ELR (cell line): ENCODE data around the gene CCM2.

Experiments used
- DNase-seq: peaks from one replicate; pipeline ENCODE4 v3.0.0-alpha.2; 2015; ENCODE audit warnings: low read depth

Gene CCM2

DNA sequence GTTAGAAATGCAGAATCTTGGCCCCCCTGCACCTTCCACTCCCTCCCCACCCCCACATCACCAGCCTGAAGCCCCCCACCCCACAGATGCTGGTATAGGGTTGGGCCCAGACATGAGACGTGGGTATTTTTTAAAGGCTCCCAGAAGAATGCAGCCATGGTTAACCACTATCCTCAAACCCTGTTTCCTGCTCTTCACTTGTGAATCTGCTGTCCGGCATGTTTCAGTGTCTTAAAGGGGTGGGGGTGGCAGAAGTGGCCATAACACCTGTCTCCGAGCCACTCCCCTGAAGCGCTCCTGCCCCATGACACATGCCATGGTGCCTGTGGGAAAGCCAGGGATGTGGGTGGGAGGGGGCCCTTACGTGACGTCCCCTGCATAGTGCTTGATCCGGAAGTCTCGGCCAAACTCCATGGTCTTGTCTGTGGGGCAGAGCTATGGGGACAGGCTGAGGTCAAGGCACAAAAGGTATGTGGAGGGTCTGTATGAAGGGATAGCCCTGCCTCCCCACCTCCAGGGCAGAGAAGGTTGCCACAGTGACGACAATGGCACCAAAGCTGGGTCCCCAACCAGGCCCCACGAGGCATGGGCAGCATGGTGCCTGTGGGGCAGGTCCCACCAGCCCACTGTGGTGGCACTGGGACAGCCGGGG is 30.8 kb upstream of the CCM2 start:
- DNase-seq = no peak

DNA sequence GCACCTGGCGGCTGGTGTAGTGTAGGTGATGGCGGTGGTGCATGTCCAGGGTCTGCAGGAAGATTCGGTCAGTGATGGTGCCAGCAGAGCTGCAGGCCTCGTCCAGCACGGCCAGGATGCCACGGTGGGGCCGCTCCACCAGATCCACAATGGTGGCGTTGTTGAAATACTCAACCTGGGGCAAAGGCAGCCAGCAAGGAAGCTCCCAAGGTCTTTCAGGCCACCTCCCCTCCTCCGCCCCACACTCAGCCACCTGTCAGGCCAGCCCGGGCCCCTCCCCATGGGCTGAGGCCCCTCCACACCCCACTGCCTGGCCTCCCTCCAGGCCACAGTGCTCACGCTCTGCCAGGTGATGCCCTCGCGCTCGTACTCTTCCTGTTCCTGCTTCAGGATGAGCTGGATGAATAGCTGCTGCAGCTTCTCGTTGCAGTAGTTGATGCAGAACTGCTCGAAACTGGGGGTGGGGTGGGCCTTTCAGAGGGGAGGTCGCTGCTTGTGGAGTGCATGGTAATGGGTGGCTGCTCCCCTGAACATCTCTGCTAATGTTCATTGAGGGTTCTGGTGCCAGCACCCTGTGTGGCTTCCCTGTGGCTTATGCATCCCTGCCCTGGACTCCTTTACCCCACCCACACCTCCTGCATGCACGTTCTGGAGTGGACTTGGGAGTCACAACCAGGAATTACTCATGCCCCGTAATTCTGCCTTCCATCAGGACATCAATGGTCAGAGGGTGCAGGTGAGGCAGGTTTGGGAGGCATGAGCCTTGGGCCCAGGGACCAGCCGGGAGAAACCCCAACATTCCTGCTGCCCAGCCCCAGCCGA is 30.1 kb upstream of the CCM2 start:
- DNase-seq = no peak

DNA sequence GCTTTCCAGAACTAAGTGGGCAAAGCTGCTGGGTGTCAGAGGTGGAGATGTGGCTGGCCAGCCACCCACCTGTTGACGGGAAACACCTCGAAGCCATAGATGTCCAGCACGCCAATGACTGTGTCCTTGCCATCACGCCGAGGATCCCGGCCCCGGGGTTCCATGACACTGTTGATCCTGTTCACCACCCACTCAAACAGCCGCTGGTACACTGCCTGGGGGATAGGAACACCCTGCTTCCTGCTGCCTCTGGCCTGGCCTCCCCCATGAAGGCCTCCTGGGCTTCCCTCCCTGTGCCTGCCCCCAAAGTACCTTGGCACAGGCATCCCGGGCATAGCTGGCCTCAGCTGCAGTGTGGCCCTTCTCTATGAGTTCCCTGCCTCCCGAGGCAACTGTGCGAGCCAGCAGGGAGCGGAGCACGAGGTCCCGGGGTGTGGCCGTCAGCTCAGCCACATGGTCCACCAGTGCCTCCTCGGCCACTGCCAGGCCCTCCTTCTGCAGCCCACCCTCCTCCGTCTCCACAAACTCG is 29.4 kb upstream of the CCM2 start:
- no peak for DNase-seq

DNA sequence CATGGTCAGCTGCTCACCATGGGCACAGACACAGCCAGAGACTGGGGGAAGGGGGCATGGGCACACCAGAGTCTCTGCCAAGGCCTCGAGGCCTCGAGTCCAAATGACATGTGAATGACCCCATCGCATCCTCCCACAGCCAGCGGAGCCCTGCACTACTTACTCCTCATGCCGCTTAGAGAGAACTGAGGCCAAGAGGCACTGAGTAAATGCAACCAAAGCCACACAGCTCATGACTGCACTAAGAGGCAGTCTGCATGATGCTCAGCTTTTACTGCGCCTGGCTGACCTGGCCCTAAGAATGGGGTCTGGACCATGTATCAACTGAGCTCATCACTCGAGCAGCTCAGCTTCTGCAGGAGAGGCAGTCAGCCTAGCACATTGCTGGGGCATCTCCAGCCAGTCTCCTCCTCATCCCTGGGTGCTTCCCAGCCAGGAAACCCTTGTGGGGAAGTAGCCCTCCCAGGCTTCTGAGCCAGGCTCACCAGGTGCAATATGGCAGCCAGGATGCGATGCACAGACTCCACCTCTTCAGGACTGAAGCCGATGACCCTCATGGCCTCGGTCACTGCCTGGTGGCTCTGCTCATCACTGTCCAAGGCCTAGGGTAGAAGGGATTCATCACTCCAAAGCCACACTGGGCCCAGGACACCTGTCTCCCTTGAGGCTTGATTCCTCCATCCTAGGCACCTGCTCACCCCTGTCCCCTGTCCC is 28.7 kb upstream of the CCM2 start:
- no peak for DNase-seq

DNA sequence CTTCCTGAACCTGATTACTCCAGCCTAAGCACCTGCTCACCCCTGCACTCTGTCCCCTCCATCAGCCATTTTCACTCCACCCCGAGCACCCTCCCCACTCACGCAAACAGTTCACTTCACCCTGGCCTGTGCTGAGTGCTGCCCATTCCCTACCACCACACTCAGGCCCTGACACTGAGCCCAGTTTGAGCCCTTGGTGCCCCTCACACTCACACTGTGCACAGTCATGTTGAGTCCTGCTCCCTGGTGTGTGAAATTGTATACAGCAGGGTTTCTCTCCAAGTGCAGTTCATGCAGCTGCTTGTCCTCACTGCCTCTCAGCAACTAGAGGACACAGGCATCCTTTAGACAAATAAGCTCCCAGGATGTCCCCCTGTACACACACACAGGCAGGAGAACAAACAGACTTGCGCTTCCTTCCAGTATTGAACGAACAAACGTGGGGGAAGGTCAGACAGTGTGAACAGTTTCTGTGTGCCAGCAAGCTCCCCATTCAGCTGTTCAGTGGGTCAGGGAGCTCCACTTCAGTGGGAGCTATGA is 28.0 kb upstream of the CCM2 start:
- no peak for DNase-seq

DNA sequence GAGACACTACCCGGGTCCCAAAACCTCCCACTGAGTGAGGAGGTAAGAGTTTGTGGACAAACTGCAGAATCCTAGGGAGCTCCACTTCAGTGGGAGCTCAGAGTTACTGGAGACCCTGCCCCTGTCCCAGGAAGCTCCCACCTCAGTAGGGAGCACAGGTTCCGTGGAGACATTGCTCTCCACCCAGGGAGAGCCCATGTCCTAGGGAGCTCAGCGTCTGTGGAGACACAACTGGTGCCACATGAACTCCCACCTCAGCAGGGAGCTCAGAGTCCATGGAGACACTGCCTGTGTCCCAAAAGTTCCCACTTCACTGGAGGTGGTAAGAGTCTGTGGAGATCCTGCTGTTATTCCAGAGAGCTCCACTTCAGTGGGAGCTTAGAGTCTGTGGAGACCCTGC is 27.4 kb upstream of the CCM2 start:
- DNase-seq = no peak

DNA sequence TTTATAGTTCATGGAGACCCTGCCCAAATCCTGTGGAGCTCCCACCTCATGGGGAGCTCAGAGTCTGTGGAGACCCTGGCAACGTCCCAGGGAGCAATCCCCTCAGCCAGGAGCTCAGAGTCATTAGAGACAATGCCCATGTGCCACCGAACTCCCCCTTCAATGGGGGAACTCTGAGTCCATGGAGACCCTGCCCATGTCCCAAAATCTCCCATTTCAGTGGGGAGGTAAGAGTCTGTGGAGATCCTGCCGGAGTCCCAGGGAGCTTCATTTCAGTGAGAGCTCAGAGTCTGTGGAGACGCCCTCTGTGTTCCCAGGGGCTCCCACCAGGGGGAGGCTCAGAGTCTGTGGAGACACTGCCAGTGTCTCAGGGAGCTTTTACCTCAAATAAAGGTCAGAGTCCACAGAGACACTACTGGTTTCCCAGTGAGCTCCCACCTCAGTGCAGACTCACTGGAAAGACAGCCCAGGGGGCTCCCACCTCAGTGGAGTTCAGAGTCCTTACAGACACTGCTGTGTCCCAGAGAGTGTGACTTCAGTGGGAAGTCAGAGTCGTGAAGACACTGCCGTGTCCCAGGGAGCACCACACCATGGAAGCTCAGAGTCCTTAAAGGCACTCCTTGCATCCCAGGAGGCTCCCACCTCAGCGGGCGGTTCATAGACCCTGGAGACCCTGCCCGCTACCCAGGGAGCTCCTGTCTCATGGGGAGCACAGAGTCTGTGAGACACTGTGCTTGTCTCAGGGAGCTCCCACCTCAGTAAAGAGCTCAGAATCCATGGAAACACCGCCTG is 26.2 kb upstream of the CCM2 start:
- DNase-seq = peak; percentile 66

DNA sequence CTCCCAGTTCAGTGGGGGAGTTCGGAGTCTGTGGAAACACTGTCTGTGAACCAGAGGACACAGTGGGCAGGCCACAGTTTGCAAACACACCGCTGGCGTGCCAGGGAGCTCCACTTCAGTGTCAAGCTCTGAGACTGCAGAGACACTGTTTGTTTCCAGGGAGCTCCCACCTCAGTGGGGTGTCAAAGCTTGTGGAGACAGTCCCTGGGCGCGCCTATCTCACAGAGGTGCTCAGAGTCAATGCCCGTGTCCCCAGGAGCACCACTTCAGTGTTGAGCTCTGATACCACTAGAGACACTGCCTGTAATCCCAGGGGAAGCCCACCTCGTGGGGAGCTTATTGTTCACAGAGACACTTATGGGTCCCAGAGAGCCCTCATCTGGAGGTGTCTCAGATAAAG is 25.5 kb upstream of the CCM2 start:
- no peak for DNase-seq

DNA sequence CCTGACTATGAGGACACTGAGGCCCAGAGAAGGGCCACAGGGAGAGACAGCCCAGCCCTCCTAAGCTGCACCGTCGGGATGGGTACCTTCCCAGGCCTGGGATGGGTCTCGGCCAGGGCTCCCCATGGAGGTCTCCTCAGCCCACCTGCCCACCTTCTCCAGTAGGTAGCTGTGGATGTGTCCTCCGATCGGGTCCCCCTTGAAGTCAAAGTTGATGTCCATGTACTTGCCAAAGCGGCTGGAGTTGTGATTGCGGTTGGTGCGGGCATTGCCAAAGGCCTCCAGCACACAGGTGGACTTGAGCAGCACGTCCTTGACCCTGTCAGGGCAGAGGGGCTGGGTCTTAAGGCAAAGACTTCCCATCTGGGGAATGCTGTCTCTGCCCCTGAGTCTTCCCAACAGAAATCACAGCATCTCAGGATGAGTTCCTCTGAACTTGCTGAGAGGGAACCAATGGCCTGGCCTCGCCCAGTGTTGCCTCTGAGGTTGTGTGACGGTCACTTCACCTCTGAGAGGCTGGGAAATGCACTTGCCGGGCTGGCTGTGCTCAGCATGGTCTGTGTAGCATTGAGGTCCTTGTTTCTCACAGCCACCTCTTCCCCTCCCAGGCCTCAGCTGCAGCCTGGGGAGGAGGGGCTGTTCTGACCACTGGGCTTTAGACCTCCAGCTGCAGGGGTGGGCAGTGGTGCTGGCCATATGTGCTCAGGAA is 24.5 kb upstream of the CCM2 start:
- no peak for DNase-seq

DNA sequence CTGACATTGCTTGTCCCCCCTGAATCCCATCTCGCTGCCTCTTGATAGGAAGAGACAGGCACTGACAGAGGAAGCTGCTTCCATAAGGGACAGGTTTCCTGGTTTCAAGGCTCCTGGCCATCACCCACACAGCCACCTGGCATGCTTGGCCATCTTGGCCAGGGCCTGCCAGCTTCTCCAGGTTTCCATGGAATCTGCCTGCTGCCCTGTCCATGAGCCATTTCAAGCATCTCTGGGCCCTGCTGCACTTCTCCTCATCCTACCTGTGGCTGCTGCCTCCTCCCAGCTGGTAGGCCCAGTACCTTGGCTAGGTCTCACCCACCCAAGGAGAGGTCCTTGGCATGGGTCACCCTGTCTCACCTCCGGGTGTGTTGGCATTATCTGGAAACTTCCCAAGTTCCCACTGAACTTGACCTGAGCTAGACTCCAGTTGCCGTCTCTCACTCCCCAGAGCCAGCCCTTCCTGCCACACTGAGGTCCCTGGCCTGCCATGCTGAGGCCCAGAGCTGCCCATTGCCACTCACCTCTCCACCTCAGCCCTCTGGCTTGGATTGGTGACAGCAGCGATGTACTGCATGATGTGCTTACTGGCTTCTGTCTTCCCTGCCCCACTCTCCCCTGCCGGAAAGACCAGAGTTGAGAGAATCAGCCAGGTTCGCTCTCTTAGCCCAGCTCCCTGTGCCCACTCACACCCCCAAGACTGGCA is 23.8 kb upstream of the CCM2 start:
- DNase-seq = no peak

DNA sequence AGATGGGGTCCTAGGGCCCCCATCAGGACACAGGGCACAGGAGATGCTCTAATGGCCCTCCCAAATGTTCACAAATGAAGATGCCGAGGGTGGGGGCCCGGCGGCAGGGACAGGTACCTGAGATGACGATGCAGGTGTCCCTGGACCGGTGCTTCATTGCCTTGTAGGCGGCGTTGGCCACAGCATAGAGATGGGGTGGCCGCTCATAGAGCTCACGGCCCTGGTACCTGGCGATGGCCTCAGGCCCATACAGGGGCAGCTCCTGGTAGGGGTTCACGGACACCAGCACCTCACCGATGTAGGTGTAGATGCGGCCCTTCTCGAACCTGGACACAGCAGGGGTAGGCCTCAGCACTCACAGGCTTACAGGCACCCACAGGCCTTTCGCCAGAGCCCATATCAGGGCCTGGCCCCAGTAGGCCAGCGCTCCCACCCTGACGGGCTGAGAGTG is 23.2 kb upstream of the CCM2 start:
- DNase-seq = no peak

DNA sequence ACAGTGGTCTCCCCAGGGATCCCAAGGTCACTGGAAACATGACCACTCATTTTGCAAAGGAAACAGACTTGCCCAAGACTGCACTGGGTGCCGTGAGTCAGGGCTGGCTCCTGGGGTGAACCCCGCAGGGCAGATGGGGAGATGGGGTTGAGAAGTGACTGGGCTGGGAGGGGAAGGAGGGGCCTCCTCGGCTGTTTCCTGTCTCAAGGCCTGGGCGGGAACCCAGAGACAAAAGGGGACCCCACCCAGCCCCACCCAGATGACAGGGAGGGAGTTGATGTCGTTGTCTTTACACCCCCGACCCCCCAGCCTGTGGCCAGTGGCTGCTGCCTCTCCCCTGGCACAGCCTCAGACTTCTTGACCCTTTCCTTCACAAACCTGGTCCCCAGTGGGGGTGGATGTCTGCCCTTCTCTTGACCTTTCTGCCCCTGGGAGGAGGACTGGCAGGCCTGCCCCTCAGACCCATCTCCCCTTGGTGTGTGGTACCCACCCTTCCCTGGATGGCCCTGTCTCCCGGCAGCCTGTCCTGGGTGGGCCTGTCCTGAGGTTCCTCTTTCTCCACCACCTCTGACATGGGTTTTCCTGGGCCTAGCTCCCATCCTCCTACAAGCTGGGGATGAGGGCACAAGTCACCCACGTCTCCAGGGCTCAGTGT is 22.6 kb upstream of the CCM2 start:
- DNase-seq = peak; percentile 70

DNA sequence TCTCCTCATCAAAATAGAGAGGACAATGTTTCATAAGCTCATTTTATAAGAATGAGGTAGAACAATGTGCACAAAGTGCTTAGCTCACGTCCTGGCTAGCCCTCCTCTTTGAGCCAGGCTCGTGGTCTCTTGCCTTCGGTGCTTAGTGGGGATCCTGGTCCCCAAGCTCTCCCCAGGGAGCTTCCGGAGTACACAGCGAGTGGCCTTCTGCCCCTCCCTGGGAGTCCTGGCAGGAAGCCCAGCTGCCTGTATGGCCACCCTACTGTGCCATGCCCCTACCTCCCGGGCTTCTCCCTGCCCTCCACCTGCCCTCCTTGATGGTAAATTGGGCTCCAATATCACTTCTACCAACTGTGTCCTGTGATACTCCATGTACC is 22.1 kb upstream of the CCM2 start:
- no peak for DNase-seq

DNA sequence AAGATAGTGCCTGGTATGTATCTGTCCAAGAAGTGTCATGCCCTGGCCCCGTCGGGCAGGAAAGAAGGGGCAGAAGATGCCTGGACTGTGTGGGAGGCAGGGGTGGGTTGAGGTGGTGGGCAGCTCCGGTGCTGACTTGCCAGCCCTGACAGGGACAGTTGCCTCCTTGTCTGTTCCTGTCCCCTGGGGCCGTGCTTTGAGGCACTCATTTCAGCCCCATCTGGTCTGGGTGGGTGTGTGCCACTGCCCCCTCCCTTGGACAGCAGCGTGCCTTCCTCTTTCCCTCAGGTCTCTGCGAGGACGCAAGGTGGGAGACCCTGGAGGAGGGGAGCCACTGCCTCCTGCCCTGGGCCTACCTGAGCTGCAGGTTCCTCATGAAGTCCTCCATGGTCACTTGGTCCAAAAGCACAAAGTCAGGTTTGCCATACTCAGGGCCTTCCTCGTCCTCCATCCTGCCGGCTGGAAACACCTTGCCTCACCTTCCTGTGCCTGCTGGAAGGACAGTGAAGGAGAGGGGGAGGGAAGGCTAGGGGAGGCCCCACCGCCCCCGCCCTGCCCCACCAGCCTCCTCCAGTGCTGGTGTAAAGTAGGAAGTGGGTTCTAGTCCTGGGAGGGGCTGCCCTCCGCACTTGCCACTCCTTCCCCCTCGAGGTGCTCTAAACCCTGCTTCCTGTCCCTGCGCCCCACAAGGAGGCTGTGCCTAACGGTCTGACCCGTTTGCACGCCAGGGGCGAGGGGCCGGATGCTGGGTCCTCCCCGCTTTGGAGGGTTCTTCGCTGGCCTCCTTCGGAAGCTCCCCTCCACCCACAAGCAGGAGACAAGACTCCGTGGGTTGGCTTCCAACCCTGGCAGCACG is 21.3 kb upstream of the CCM2 start, which contains the start of gene MYO1G:
MYO1G (minus strand) TSS at position 505 of the 856 bp plus-strand sequence; CDS start at position 451, 54 bp downstream.
- DNase-seq = no peak

DNA sequence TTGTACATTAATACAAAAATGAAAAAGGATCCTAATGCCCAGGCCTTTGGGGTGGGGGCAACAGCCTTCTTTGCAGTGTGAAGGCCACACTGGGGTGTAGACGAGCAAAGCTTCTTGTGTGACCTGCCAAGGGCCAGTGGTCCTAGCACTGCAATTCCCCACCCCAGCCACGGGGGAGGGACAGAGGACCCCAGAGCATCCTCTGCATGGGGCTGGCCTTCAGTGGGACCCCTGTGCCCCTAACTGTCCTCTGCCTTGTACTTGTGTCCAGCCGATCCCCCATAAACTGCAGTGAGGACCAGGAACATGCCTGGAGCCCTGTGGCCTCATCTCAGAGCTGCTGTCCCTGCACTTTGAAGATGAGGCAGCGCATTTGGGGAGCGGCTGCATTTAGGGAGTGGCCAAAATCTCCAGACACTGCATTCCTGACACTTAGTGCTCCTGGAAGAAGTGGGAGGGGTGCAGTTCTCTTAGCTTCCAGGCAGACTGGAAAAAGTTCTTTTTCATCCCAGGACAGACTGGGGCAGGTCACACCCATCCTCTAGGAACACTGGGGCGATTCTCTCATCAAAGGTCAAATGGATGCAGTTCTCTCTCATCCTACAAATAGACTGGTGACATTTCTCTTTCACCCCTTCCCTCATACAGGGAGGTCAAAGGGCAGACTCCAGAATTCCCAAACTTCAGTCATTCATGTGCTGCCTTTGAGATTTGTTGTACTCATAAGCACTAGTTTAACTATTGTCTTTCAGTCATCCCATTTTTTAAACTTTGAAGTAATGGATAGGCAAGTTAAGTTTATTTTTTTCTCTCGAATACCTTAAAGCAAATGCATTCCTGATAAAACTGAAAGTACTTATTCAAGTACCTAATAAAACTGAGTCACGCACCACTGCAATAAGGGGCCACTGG is 20.3 kb upstream of the CCM2 start:
- no peak for DNase-seq

DNA sequence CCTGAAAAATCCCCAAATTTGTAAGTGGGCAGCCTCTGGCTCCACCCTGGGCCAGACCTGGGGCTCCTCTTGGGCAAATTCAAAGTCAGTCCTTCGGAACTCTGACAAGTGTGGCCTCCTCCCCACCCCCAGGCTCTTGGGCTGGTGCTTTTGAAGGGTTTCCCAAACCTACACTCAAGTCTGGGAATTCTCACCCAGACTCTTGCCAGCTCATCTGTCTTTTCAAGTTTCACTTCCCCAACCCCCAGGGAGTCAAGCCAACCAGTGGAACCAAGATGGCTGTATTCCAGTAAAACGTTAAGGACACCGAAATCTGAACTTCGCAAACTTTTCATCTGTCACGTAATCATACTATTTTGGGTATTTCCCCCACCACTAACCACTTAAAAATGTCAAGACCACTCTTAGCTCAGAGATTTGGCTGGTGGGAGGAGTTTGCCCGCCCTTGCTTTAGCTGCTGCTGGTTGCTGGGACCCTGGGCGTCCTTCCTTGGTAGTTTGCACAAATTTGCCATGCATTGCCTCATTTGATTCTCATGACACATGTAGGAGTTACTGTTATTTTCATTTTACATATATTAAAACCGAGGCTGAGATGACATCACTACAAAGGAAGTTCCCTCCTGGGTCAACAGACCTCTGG is 19.5 kb upstream of the CCM2 start:
- DNase-seq = peak; percentile 58

DNA sequence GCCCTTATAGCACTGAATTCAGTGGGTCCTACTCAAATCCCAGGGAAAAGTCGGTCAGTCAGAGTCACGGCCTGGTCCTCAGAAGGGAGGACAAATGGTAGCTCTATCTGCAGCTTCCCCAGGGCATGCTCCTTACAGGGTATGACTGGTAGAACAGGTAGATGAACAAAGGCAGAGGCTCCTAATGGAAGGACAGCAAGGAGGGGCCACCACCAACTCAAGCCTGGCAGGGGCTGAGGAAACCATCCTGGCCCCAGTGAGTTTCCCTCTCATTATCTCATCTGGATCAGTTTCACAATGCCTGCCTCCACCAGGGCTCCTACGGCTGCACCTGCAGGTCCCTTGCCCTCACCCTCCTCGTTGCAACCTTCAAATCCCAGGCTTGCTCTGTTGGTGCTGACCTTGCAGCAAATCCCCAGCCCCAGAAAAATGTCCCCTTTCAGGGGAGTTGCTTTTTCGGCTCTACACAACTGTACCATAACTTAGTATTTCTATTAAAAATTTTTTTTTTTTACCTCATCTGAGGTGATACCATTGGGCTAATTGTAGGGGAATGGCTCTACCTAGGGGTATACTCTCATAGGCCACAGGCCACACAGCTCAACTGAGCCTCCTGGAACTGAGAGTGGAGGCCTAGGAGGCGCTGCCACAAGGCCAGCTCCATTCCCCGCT is 18.8 kb upstream of the CCM2 start:
- DNase-seq = no peak
